AG04450 (cell line): Measurements from ENCODE around the gene MMP2. TPM values are rescaled to one million over a fixed set of nuclear protein-coding genes. Genes with fewer than 3 reads are reported as not detected.
A peak's percentile ranks its signal among the peaks of the same experiment; 100 is the strongest.

ENCODE experiments used
- CTCF ChIA-PET: fragments of 300-600, 350-600 bp; formaldehyde crosslinking; extraction: SDS; loops from one replicate; lab custom pipeline; 2022; ENCODE audit warnings: antibody characterized with exemption, inconsistent platforms; lab: Charles Lee
- POLR2A ChIA-PET: fragments of 350-600 bp; formaldehyde crosslinking; extraction: SDS; loops from one replicate; lab custom pipeline; 2021; ENCODE audit warnings: antibody characterized with exemption, inconsistent platforms; lab: Yijun Ruan, JAX
- DNase-seq: peaks from one replicate; pipeline ENCODE4 v3.0.0-alpha.2; 2011; ENCODE audit warnings: low read depth, low spot score
- H3K27ac ChIP-seq: one replicate; pipeline ENCODE4 v1.5.1; 2012; ENCODE audit warnings: low read depth, low read length, control low read depth
- H3K27me3 ChIP-seq: one replicate; pipeline ENCODE4 v1.6.0; 2012; ENCODE audit warnings: low read length; ENCODE audit not compliant: control insufficient read depth, insufficient read depth
- H3K4me3 ChIP-seq: 2 replicates; pipeline ENCODE4 v1.5.1; 2011; ENCODE audit warnings: mild to moderate bottlenecking, low read depth, low read length, control low read depth
- H3K9me3 ChIP-seq: 2 replicates; pipeline ENCODE4 v1.5.1; 2012; ENCODE audit warnings: low read length; ENCODE audit not compliant: control insufficient read depth, insufficient read depth
- polyA plus RNA-seq: library from polyadenylated mRNA; depleted of rRNA; stranded (reverse); fragments of >200 nt; gene quantifications from 2 replicates; pipeline ENCODE4 v1.2.3, GENCODE V29; 2011
- TF ChIP-seq, protein P1 (sequence below): IDR thresholded peaks from 2 replicates; pipeline ENCODE4 v1.5.1; 2011; ENCODE audit warnings: low read depth, low read length, control low read depth, inconsistent platforms

Gene MMP2
- polyA plus RNA-seq, 1 experiment, result 1,281 TPM

DNA sequence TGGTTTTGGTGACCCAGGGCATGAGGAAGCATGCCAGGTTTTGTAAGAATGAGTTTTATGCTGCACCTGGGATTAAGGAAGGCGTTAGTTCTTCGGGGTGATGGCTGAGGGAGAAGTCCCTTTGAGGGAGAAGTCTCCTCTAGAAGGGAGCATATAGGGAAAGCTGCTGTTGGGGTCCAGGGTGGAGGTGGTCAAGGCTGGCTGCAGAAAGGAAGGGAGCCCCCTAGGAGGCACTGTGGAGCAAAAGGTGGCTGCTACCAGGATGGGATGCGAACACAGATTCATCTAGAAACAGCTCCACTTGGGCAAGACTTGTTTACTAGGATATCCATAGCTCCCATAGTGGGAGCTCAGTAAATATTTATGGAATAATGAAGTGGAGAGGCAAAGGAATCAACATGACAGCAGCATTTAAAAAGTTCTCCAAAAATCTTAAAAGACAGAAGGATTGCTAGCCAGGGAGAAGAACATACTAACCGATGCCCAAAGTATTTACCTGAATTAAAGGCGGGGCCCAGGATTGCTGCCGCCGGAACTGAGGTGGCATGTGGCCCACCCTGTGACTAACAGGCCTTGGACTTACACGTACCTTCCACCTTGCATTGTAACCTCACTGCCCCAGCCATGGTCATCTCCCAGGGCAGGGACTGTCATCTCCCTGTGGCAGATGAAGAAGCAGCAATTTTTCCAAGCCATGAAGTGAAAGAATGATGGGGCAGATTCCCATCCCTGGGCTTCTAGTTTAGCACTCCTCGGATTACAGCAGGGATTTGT, 22.7 kb downstream of the MMP2 start:
- CTCF ChIA-PET, result interaction anchor here (0.5 to 7.4 kb wide), 25 partner anchors 8 to 331 kb away, joined by 3 to 76 read pairs (median 4); partner anchors contain the start of gene CES1

DNA sequence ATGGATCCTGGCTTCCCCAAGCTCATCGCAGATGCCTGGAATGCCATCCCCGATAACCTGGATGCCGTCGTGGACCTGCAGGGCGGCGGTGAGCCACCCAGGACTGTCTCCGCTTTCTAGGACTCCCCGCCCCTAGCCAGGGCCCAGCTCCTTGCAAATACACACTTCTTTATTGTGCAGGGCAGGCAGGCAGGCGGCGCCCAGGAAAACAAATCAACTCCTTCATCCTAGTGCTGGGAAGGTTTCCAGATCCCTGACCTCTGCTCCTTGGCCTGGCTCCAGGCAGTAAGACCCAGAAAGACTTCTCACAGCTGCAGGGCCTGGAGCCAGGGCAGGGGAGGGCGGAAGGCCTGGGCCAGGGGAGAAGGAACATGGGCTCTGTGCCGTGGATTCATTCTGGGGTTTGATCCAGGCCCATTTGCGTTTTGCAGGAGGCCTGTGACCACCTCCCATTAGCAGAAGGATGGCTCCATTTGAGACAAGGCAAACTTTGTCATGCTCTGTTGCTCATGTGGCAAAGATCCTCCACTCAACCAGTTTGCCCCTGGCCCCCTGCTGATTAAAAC, 23.9 kb downstream of the MMP2 start:
- DNase-seq, result peak; percentile 91
- H3K27ac ChIP-seq, result peak overlapping the region; percentile 47
- ChIA-PET POLR2A (interaction anchor here (0.9 to 4.3 kb wide), 6 partner anchors 10 to 38 kb away, joined by 3 to 59 read pairs (median 16); partner anchors contain the start of gene MMP2), CTCF (interaction anchor here (0.5 to 7.4 kb wide), 18 partner anchors 7 to 330 kb away, joined by 3 to 76 read pairs (median 4); partner anchors contain the start of gene CES1)
- H3K4me3 ChIP-seq, result 0 out of 2 replicates have a peak overlapping the region, but pooled peaks have one; percentile 7
- no peaks in the 10 kb centered on the region for H3K27me3 ChIP-seq
- no peaks in the 10 kb centered on the region for H3K9me3 ChIP-seq
- TF ChIP-seq, protein P1, sequence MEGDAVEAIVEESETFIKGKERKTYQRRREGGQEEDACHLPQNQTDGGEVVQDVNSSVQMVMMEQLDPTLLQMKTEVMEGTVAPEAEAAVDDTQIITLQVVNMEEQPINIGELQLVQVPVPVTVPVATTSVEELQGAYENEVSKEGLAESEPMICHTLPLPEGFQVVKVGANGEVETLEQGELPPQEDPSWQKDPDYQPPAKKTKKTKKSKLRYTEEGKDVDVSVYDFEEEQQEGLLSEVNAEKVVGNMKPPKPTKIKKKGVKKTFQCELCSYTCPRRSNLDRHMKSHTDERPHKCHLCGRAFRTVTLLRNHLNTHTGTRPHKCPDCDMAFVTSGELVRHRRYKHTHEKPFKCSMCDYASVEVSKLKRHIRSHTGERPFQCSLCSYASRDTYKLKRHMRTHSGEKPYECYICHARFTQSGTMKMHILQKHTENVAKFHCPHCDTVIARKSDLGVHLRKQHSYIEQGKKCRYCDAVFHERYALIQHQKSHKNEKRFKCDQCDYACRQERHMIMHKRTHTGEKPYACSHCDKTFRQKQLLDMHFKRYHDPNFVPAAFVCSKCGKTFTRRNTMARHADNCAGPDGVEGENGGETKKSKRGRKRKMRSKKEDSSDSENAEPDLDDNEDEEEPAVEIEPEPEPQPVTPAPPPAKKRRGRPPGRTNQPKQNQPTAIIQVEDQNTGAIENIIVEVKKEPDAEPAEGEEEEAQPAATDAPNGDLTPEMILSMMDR, result peak; percentile 30

More for the DNA sequence above, 22.7 kb downstream of the MMP2 start:
- no peaks in the 10 kb centered on the region for H3K27me3 ChIP-seq
- H3K4me3 ChIP-seq, result no peak overlapping the region
- H3K27ac ChIP-seq, result no peak overlapping the region
- POLR2A ChIA-PET, result interaction anchor here (0.6 to 4.3 kb wide), 5 partner anchors 13 to 153 kb away, joined by 3 to 59 read pairs (median 28); partner anchors contain the start of gene MMP2
- no peak for DNase-seq
- TF ChIP-seq, protein P1, result peak; percentile 57
- no peaks in the 10 kb centered on the region for H3K9me3 ChIP-seq

DNA sequence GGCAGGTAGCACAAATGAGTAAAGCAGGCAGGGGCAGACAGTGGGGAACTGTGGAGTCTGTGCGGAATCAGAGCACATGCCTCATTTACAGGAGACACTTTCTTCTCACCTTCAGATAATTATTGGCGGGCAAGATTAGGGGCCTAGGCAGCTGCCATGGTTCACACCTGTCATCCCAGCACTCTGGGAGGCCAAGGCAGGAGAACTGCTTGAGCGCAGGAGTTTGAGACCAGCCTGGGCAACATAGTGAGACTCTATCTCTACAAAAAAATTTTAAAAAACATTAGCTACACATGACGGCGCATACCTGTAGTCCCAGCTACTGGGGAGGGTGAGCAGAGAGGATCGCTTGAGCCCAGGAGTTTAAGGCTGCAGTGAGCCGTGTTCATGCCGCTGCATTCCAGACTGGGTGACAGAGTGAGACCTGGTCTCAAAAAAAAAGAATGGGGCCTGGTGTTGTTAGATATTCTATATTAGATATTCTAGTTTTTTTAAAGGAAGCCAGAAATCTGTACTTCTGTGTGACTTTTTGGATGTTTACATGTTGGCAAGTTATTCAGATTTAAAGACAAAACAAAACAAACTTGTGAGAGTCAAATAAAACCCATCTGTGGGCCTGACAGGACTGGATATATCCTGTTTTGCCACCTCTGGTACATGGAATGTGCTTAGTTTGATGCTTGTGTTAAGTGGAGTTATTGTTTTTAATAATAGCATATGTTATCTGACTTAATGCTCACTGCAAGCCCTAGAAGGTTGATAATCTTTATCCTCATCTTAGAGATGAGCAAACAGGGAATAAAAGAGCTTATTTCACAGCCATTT, 24.9 kb downstream of the MMP2 start:
- DNase-seq, result no peak
- TF ChIP-seq, protein P1, result no peak
- ChIA-PET CTCF (interaction anchor here (0.6 to 7.4 kb wide), 4 partner anchors 9 to 43 kb away, joined by 3 to 76 read pairs (median 24); no protein-coding TSS in a partner anchor), POLR2A (interaction anchor here (4.2 to 4.3 kb wide), 2 partner anchors 17 to 24 kb away, joined by 32 to 59 read pairs; partner anchors contain the start of gene MMP2)
- Histone ChIP-seq H3K9me3 (no peaks in the 10 kb centered on the region), H3K27me3 (no peaks in the 10 kb centered on the region), H3K4me3 (no peak overlapping the region), H3K27ac (no peak overlapping the region)

DNA sequence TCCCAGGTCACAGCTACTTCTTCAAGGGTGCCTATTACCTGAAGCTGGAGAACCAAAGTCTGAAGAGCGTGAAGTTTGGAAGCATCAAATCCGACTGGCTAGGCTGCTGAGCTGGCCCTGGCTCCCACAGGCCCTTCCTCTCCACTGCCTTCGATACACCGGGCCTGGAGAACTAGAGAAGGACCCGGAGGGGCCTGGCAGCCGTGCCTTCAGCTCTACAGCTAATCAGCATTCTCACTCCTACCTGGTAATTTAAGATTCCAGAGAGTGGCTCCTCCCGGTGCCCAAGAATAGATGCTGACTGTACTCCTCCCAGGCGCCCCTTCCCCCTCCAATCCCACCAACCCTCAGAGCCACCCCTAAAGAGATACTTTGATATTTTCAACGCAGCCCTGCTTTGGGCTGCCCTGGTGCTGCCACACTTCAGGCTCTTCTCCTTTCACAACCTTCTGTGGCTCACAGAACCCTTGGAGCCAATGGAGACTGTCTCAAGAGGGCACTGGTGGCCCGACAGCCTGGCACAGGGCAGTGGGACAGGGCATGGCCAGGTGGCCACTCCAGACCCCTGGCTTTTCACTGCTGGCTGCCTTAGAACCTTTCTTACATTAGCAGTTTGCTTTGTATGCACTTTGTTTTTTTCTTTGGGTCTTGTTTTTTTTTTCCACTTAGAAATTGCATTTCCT, 26.5 kb downstream of the MMP2 start:
- ChIA-PET CTCF (interaction anchor here (0.6 to 7.4 kb wide), 4 partner anchors 10 to 40 kb away, joined by 3 to 76 read pairs (median 4); no protein-coding TSS in a partner anchor), POLR2A (no interaction called here)
- H3K9me3 ChIP-seq, result no peaks in the 10 kb centered on the region; the same call in 1 of the 2 replicates
- TF ChIP-seq, protein P1, result no peak
- H3K27me3 ChIP-seq, result no peaks in the 10 kb centered on the region
- no peak overlapping the region for H3K4me3 ChIP-seq
- DNase-seq, result no peak
- peak overlapping the region; percentile 11 for H3K27ac ChIP-seq
